ENCODE data around the gene WFIKKN1. TPM values are rescaled to one million over a fixed set of nuclear protein-coding genes. Genes with fewer than 3 reads are reported as not detected.

WFIKKN1 gene
- total and polyA plus RNA-seq, 2 of the 13 experiments (the other 11 are each of a cell fraction or from before 2014, with no cell fraction given): 1.7 to 4.9 TPM

DNA sequence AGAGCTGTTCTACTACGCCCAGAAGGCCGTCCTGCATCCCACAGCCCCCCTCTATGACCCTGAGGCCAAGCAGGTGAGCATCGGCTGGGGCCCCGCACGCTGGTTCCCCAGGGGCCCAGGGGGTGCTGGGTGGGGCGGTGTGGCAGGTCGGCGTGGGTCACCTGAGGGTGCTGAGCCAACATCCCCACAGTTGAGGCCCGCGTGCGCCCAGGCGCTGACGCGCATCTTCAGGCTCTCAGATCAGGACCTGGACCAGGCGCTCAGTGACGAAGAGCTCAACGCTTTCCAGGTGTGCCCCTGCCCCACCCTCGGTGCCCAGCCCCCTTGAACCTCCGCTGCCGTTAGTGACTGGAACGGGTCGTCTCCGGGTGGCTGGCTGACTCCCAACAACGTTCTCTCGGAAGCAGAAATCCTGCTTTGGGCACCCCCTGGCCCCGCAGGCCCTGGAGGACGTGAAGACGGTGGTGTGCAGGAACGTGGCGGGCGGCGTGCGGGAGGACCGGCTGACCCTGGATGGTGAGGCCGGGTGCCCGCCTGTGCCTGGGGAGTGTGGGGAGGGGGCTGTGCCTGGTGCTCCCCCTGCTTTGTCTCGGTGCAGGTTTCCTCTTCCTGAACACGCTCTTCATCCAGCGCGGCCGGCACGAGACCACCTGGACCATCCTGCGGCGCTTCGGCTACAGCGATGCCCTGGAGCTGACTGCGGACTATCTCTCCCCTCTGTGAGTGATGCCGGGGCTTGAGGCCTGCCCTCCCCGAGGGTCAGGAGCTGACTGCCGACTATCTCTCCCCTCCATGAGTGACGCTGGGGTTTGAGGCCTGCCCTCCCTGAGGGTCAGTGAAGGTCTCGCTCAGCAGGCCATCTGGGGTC, 39.9 kb downstream of the WFIKKN1 start:
- H3K4me3 ChIP-seq (replicated peaks in 1 of 3; ENCODE audit: insufficient read depth in 1 of 3, low read depth in 2 of 3, low read length in 3 of 3): no peak overlapping the region
- FAIRE-seq: no peak
- peak; percentile 89 for TF ChIP-seq AGO1 (IDR thresholded peaks at IDR 0.05; ENCODE audit: low read depth, low read length, poor library complexity, severe bottlenecking)
- TF ChIP-seq CTCF (CRISPR knock-in tag; IDR thresholded peaks at IDR 0.05): no peak
- TF ChIP-seq RBFOX2 (IDR thresholded peaks at IDR 0.05; ENCODE audit: low read depth, low read length): peak; percentile 36; the same call in 1 of the 2 replicates
- POLR2A ChIA-PET: interaction anchor here (0.9 kb wide), 1 partner anchor 23 kb away, joined by 3 read pairs; no protein-coding TSS in a partner anchor
- no peaks in the 10 kb centered on the region for H4K20me1 ChIP-seq (ENCODE audit: insufficient read depth, low read length)
- no peaks in the 10 kb centered on the region for H3K27me3 ChIP-seq (ENCODE audit: control insufficient read depth in 1 of 2, insufficient read depth in 2 of 2, low read length in 2 of 2)
- in situ Hi-C loops (cut with HindIII; ENCODE audit: extremely low pct_ligation_motif_present, low pct_unique_long_range_greater_than_20kb): no loop called here
- no peak for DNase-seq (ENCODE audit: low spot score)
- BruUV-seq (replicated peaks): no TSS peak
- H3K4me1 ChIP-seq (ENCODE audit: insufficient read depth, low read length): peaks cover 30% of the 10 kb centered on the region
- H3K4me2 ChIP-seq (ENCODE audit: low read depth, low read length): no peak overlapping the region
- WGBS (ENCODE audit: low lambda C conversion rate): 98% methylated on average over 30 of the region's 52 CpGs
- no peaks in the 10 kb centered on the region for H3K9me3 ChIP-seq (ENCODE audit: low read length)
- H3K79me2 ChIP-seq (ENCODE audit: insufficient read depth, low read length): peaks cover 17% of the 10 kb centered on the region
- peaks cover 22 to 42% of the 10 kb centered on the region in 2 experiments; a peak in 4 of 5 replicates for H3K36me3 ChIP-seq (replicated peaks in 1 of 2; ENCODE audit: control insufficient read depth in 1 of 2, insufficient read depth in 2 of 2, low read length in 2 of 2)
- ATAC-seq: no peak
- no peak overlapping the region for H2AFZ ChIP-seq (ENCODE audit: low read length)
- H3K9ac ChIP-seq (ENCODE audit: insufficient read depth, low read depth, low read length): no peak overlapping the region
- no peak overlapping the region for H3K27ac ChIP-seq (ENCODE audit: extremely low read length, insufficient read depth, low read length)
- intact Hi-C loops (cut with micrococcal nuclease; ENCODE audit: unreplicated experiment): no loop called here
- CTCF ChIA-PET (ENCODE audit: low intra/inter-chr PET ratio, low total read pairs): no interaction called here
